Measurements from ENCODE around the gene KCNJ6.

KCNJ6 gene

DNA sequence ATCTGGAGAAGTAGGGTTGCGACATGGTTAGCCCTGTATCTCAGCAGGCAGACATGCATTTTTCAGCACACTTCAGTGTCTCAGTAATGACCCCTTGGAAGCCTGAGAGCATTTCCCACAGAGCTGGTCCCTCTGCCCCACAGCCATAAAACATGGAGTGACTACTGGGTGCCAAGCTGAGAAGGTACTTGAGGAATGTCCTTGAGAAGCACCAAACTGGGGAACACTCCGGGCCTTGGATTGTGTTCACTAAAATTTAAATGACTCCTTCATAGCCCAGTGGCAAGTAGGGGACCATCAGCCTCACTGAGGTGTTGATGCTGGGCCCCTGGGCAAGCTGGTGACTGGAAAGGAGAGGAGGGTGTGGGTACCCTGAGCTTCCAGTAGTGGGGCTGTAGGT lies 54.7 kb downstream of the KCNJ6 start:
- H3K27ac ChIP-seq (ENCODE audit: low read length), result no peak overlapping the region
- no peaks in the 10 kb centered on the region for H3K27me3 ChIP-seq (ENCODE audit: insufficient read depth, low read length)
- H3K36me3 ChIP-seq (ENCODE audit: insufficient read depth, low read depth, low read length), result no peaks in the 10 kb centered on the region
- H3K4me3 ChIP-seq (ENCODE audit: low read length), result no peak overlapping the region
- no peaks in the 10 kb centered on the region for H3K4me1 ChIP-seq (ENCODE audit: insufficient read depth, low read length)
- H3K9ac ChIP-seq (ENCODE audit: low read depth, low read length), result no peak overlapping the region
- no peaks in the 10 kb centered on the region; the same call in 1 of the 2 replicates for H3K9me3 ChIP-seq (ENCODE audit: insufficient read depth, low read depth, low read length)

DNA sequence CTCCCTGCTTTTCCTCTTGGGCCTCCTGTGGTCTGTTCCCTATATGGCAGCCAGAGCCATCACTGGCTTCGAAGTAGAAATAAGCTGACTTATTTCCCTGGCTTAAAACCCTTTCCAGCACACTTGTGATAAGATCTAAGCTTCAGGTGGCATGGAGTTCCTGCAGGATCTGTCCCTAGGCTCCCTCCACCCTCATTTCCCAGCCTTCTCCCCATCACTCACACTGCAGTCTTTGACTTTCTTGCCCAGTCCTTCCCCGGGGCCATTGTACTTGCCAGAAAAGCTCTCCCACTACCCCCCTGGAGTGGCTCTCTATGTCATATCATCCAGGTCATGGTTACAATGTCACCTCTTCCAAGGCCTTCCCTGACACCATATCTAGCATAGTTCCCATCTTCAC lies 55.8 kb downstream of the KCNJ6 start:
- Histone ChIP-seq H3K27me3 (ENCODE audit: insufficient read depth, low read length) (no peaks in the 10 kb centered on the region), H3K9ac (ENCODE audit: low read depth, low read length) (no peak overlapping the region), H3K4me1 (ENCODE audit: insufficient read depth, low read length) (no peaks in the 10 kb centered on the region), H3K27ac (ENCODE audit: low read length) (no peak overlapping the region), H3K36me3 (ENCODE audit: insufficient read depth, low read depth, low read length) (no peaks in the 10 kb centered on the region), H3K4me3 (ENCODE audit: low read length) (no peak overlapping the region), H3K9me3 (ENCODE audit: insufficient read depth, low read depth, low read length) (no peaks in the 10 kb centered on the region; the same call in 1 of the 2 replicates)

DNA sequence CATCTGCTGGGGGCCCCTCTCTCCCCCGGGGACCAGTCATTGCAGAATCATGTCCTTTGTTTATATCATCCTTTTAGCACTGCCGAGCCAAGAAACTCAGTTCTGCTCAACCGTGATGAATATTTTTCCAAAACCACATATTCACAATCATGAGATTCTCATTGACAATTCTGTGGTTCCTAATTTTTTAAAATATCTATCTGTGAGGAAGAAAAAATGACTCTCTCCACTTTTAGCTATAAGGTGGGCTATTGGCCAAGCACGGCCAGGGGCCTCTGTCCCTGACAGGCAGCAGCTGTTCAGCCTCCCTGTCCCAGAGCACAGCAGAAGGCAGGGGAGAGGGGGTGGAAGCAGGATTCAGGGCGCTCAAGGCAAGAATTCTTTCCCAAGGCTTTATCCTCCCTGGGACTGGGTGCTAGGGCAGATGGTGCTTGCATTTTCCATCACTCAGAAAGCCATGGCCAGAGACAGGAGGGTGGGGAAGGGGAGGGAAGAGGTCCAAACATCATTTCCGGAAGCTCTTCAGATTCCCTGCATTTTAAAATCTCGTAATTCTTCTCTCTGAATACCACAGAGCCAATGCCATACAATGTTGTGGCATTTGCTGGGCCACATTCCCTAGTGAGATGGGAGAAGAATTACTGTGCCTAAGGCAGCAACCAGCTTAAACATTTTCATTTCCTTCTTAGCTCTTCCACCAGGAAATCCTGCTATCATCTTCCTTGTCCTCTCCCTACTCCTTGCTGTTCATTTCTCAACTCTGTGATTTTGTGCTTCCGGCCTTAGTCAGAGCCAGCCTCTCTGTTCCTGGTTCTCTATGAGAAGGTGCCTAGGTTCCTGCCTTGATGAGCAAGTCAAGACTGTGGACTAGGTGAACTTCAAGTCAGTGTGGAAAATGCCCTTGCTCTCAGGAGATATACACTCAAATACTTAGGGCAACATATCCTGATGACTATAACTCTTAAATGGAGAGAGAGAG lies 60.3 kb downstream of the KCNJ6 start:
- Histone ChIP-seq H3K9me3 (ENCODE audit: insufficient read depth, low read depth, low read length) (no peaks in the 10 kb centered on the region; the same call in 1 of the 2 replicates), H3K36me3 (ENCODE audit: insufficient read depth, low read depth, low read length) (no peaks in the 10 kb centered on the region), H3K4me3 (ENCODE audit: low read length) (no peak overlapping the region), H3K4me1 (ENCODE audit: insufficient read depth, low read length) (no peaks in the 10 kb centered on the region; the same call in 1 of the 2 replicates), H3K27me3 (ENCODE audit: insufficient read depth, low read length) (no peaks in the 10 kb centered on the region), H3K9ac (ENCODE audit: low read depth, low read length) (no peak overlapping the region), H3K27ac (ENCODE audit: low read length) (no peak overlapping the region)

DNA sequence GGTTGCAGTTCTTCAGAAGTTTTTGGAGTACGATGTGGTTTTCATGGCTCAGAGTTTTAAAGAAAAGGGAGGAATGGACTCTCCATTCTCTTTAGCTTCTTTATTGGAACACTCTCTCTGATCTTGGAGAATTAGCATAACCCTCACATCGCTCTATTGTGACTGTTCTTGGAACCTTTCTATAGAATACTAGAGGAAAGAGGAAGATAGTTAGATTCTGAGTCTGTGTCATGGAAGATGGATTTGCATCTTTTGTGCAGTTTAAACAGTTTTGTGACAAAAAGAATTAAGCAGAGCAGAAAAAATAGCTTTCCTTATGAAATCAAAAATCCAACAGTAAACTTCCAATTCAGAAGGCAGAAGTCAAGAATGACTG lies 61.0 kb downstream of the KCNJ6 start:
- H3K27ac ChIP-seq (ENCODE audit: low read length), result no peak overlapping the region
- no peak overlapping the region for H3K4me3 ChIP-seq (ENCODE audit: low read length)
- no peaks in the 10 kb centered on the region for H3K36me3 ChIP-seq (ENCODE audit: insufficient read depth, low read depth, low read length)
- no peaks in the 10 kb centered on the region; the same call in 1 of the 2 replicates for H3K4me1 ChIP-seq (ENCODE audit: insufficient read depth, low read length)
- no peaks in the 10 kb centered on the region for H3K27me3 ChIP-seq (ENCODE audit: insufficient read depth, low read length)
- no peaks in the 10 kb centered on the region; the same call in 1 of the 2 replicates for H3K9me3 ChIP-seq (ENCODE audit: insufficient read depth, low read depth, low read length)
- H3K9ac ChIP-seq (ENCODE audit: low read depth, low read length), result no peak overlapping the region

DNA sequence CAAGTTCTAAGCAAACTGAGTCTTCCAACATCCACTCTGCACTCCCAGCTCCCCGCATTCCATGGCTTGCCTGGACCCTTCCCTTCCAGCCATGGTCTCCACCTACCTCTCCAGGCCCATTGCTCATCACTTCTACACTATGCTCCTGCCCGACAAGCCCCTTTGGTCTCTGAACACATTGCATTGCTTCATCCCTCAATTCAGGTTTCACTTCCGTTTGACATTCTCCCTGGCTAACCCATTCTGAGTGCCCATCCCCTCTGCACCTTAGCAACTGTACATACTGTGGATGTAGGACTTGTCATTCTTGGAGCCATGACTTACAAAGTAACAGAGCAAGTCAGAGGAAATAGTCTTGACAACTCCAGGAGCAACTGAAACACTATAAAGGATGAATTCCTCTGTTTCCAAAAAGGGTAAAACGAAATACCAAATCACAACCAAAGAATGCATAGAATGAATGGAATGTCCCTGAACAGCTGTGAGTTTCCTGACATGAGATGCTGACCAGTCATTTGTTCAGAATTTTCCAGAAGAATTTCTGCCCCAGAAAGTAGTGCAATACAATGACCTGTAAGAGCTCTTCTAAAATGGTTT lies 66.7 kb downstream of the KCNJ6 start:
- Histone ChIP-seq H3K9ac (ENCODE audit: low read depth, low read length) (no peak overlapping the region), H3K27me3 (ENCODE audit: insufficient read depth, low read length) (no peaks in the 10 kb centered on the region), H3K4me3 (ENCODE audit: low read length) (no peak overlapping the region), H3K9me3 (ENCODE audit: insufficient read depth, low read depth, low read length) (no peaks in the 10 kb centered on the region), H3K4me1 (ENCODE audit: insufficient read depth, low read length) (peaks cover 10% of the 10 kb centered on the region), H3K27ac (ENCODE audit: low read length) (no peak overlapping the region), H3K36me3 (ENCODE audit: insufficient read depth, low read depth, low read length) (no peaks in the 10 kb centered on the region)

DNA sequence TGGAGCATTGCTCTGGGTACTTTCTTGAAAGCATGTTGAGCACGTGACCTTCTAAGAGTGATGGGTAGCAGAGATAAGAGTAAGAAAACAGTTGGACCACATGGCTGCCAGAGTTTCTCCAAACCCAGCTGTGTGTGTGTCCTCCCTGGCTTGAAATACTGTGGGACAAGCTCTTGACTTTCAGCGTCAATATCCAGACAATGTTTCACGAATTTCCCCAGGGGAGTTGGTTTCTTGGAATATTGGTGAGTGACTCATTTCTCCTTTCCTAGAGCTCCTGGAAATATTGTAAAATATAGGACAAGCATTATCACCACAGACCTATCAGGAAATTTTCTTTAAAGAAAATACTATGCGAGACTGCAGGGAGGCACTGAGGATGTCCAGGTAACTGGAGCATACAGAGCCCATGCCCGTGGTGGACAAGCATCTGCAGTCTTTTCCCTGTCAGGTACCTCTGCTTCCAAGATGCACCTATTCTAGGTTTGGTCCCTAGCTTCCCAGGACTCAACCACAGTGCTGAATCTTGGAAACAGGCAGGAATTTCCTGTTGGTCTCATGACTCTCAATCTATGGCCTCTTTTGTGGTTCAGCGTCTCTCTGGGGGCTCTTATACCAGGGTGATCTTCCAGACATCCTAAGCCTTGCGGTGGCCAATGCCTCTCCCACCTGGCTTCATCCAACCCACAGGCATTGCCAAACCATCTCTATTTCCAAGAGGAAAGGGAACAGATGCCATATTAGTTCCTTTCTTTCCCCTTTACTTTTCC lies 67.4 kb downstream of the KCNJ6 start:
- H3K4me3 ChIP-seq (ENCODE audit: low read length), result no peak overlapping the region
- H3K9me3 ChIP-seq (ENCODE audit: insufficient read depth, low read depth, low read length), result no peaks in the 10 kb centered on the region
- H3K36me3 ChIP-seq (ENCODE audit: insufficient read depth, low read depth, low read length), result no peaks in the 10 kb centered on the region
- H3K4me1 ChIP-seq (ENCODE audit: insufficient read depth, low read length), result peaks cover 10% of the 10 kb centered on the region
- H3K9ac ChIP-seq (ENCODE audit: low read depth, low read length), result no peak overlapping the region
- no peaks in the 10 kb centered on the region for H3K27me3 ChIP-seq (ENCODE audit: insufficient read depth, low read length)
- H3K27ac ChIP-seq (ENCODE audit: low read length), result no peak overlapping the region

DNA sequence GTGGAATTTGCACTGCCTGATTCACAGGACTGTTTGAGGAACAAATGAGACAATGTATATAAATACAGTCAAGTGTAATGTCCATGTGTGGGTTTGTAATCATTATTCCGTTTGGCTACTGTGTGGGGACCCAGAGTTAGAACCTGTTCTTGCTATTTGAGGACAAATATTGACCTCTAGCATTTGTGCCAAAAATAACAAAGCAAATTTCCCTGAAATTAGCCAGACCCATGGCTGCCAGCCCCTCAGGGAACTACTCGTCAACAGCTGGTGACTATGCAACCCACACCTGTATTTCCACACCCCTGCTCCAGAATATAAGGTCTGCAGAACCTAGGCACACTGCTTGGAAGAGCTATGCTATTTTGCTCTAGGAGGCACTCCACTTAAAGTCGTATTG lies 70.7 kb downstream of the KCNJ6 start:
- Histone ChIP-seq H3K9me3 (ENCODE audit: insufficient read depth, low read depth, low read length) (no peaks in the 10 kb centered on the region), H3K4me1 (ENCODE audit: insufficient read depth, low read length) (peaks cover 13% of the 10 kb centered on the region), H3K27me3 (ENCODE audit: insufficient read depth, low read length) (no peaks in the 10 kb centered on the region), H3K9ac (ENCODE audit: low read depth, low read length) (no peak overlapping the region), H3K36me3 (ENCODE audit: insufficient read depth, low read depth, low read length) (no peaks in the 10 kb centered on the region), H3K4me3 (ENCODE audit: low read length) (no peak overlapping the region), H3K27ac (ENCODE audit: low read length) (no peak overlapping the region)

DNA sequence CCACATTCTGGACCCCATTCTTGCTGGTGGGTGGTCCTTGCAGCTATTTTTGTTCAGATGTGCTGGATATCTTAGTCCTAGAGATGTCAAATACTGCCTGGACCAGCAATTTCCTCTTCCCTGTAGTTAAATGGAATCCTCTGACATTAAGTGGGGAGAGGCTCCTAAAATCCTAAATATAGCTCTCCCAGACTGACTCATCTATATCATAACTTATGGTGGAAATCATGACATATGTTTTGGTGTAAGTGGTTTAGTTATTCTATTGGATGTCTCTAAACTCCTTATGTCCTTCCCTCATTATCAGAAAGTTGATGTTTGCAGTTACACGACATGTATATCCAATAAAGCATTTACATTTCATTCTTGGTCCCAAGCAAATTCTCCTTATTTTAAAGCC lies 73.1 kb downstream of the KCNJ6 start:
- Histone ChIP-seq H3K27ac (ENCODE audit: low read length) (no peak overlapping the region), H3K4me3 (ENCODE audit: low read length) (no peak overlapping the region), H3K27me3 (ENCODE audit: insufficient read depth, low read length) (no peaks in the 10 kb centered on the region), H3K9ac (ENCODE audit: low read depth, low read length) (no peak overlapping the region), H3K9me3 (ENCODE audit: insufficient read depth, low read depth, low read length) (no peaks in the 10 kb centered on the region), H3K4me1 (ENCODE audit: insufficient read depth, low read length) (peaks cover 3% of the 10 kb centered on the region; the same call in 1 of the 2 replicates), H3K36me3 (ENCODE audit: insufficient read depth, low read depth, low read length) (no peaks in the 10 kb centered on the region)

DNA sequence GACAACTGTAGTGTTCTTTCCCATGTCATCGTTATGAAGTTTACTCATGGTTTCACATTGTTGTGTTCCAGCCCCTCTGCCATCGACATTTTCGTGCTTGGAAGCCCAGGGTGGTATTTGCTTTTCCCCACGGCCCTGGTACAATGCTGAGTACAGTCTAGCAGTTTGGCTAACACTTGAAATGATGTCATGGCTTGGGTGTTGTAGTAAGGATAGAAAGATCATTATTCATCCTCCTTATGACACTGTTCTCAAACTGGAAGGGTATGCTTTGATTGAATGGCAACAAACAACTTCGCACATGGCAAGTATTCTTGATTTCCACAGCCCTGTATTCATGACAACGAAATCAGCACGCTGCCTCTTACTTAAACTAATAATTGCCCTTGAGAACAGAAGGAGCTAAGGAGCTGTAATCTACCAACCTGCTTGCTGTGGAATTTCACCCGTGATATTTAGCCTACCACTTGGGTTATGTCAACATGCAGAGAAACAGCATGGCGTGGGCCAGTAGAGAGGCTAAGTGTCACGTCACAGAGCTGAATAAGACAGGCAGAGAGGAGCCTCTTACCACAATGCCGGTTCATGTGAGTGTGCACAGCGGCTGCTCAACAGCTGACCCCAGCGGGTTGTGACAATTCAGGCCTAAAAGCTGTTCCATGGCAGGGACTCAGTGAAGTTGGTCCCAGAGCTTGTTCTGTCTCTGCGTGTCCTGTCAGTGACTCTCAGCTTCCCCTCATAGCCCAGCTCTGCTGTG lies 73.9 kb downstream of the KCNJ6 start:
- Histone ChIP-seq H3K4me1 (ENCODE audit: insufficient read depth, low read length) (peaks cover 3% of the 10 kb centered on the region; the same call in 1 of the 2 replicates), H3K4me3 (ENCODE audit: low read length) (no peak overlapping the region), H3K36me3 (ENCODE audit: insufficient read depth, low read depth, low read length) (no peaks in the 10 kb centered on the region), H3K9me3 (ENCODE audit: insufficient read depth, low read depth, low read length) (no peaks in the 10 kb centered on the region), H3K27me3 (ENCODE audit: insufficient read depth, low read length) (no peaks in the 10 kb centered on the region), H3K27ac (ENCODE audit: low read length) (no peak overlapping the region), H3K9ac (ENCODE audit: low read depth, low read length) (no peak overlapping the region)

DNA sequence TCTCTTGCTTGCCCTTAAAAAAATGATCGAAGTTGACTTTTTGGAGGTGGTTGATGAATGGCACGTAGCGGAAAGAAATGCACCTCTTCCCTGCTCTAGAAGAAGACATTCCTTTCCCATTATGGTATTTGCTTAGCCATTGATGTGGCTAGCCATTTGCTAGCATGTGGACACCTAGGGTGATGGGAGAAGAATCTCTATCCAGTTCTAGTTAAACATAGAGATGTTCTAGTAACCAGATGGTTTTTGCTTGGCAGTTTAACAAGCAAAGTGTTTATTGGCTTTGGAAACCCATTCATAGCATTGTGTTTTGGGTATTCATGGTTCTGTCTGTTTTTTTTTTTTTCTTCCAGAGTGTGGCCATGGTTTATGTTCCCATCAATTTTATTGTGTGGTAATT lies 78.9 kb downstream of the KCNJ6 start:
- Histone ChIP-seq H3K27me3 (ENCODE audit: insufficient read depth, low read length) (no peaks in the 10 kb centered on the region), H3K4me3 (ENCODE audit: low read length) (no peak overlapping the region), H3K9ac (ENCODE audit: low read depth, low read length) (no peak overlapping the region), H3K4me1 (ENCODE audit: insufficient read depth, low read length) (no peaks in the 10 kb centered on the region), H3K9me3 (ENCODE audit: insufficient read depth, low read depth, low read length) (no peaks in the 10 kb centered on the region), H3K36me3 (ENCODE audit: insufficient read depth, low read depth, low read length) (no peaks in the 10 kb centered on the region), H3K27ac (ENCODE audit: low read length) (no peak overlapping the region)

DNA sequence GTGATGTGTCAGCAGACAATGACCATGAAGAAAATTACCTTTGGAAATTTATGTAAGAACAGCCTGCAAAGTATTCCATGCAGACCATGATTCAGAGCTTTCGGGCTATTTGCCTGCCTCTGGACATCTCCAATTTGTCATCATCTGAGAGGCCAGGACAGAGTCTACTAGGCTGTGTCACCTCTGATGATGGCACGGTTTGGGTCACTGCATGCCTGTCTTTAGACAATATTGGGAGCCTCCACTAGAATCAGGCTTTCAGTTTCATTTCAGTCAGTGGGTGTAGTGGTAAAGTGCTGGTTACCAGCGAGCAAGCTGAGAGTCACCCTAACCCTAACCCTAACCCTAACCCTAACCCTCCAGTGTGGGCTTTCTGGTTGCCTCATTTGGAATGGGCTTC lies 80.8 kb downstream of the KCNJ6 start:
- Histone ChIP-seq H3K9ac (ENCODE audit: low read depth, low read length) (no peak overlapping the region), H3K36me3 (ENCODE audit: insufficient read depth, low read depth, low read length) (no peaks in the 10 kb centered on the region), H3K27ac (ENCODE audit: low read length) (no peak overlapping the region), H3K9me3 (ENCODE audit: insufficient read depth, low read depth, low read length) (no peaks in the 10 kb centered on the region), H3K4me3 (ENCODE audit: low read length) (no peak overlapping the region), H3K4me1 (ENCODE audit: insufficient read depth, low read length) (peaks cover 6% of the 10 kb centered on the region; the same call in 1 of the 2 replicates), H3K27me3 (ENCODE audit: insufficient read depth, low read length) (no peaks in the 10 kb centered on the region)

Measured in iPS-20b (cell line).